ENCODE results near the gene RNF43. TPM values are rescaled to one million over a fixed set of nuclear protein-coding genes. Genes with fewer than 3 reads are reported as not detected.

RNF43 gene
- total and polyA plus RNA-seq, 2 of the 13 experiments (the other 11 are each of a cell fraction or from before 2014, with no cell fraction given) = 31.0 to 53.4 TPM

DNA sequence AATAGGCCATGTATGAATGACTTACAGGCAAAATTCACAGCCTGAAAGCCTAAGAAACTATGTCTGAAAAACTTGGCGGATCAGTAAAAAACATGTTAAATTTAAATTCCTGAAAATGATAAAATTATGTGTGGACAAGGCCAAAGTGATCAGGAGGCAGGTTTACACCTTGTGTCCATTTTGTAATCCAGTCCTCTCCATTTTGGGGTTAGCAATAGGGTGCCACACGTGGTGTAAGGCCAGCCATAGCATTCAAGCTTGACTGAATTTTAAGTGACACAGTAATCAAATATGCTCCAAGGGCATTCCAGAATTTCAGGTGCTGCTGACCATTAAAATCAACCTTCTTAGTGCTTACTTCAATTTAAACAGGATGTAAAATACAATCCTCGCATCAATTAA, 2.7 kb downstream of the RNF43 start:
- Histone ChIP-seq H4K20me1 (ENCODE audit: insufficient read depth, low read length) (peaks cover 1% of the 10 kb centered on the region; the same call in 1 of the 2 replicates), H3K4me1 (ENCODE audit: insufficient read depth, low read length) (peaks cover 44% of the 10 kb centered on the region), H3K4me3 (replicated peaks in 1 of 3; ENCODE audit: insufficient read depth in 1 of 3, low read depth in 2 of 3, low read length in 3 of 3) (peak overlapping the region; percentile 73 to 88 (median 81)), H3K79me2 (ENCODE audit: insufficient read depth, low read length) (peaks cover 78% of the 10 kb centered on the region), H2AFZ (ENCODE audit: low read length) (no peak overlapping the region), H3K4me2 (ENCODE audit: low read depth, low read length) (peak overlapping the region; percentile 87), H3K27me3 (ENCODE audit: control insufficient read depth in 1 of 2, insufficient read depth in 2 of 2, low read length in 2 of 2) (no peaks in the 10 kb centered on the region; a peak in 2 of 5 replicates), H3K9ac (ENCODE audit: insufficient read depth, low read depth, low read length) (peak overlapping the region; percentile 85), H3K9me3 (ENCODE audit: low read length) (no peaks in the 10 kb centered on the region), H3K27ac (ENCODE audit: extremely low read length, insufficient read depth, low read length) (peak overlapping the region; percentile 77), H3K36me3 (replicated peaks in 1 of 2; ENCODE audit: control insufficient read depth in 1 of 2, insufficient read depth in 2 of 2, low read length in 2 of 2) (peaks cover 0 to under 1% of the 10 kb centered on the region in 2 experiments; a peak in 1 of 5 replicates)
- ChIA-PET POLR2A (interaction anchor here (0.8 to 6.1 kb wide), 13 partner anchors 10 to 97 kb away, joined by 4 to 254 read pairs (median 35); partner anchors contain the start of gene SUPT4H1), CTCF (ENCODE audit: low intra/inter-chr PET ratio, low total read pairs) (no interaction called here)
- BruUV-seq (replicated peaks) = no TSS peak
- peak; percentile 77 for DNase-seq (ENCODE audit: low spot score)
- intact Hi-C loops (cut with micrococcal nuclease; ENCODE audit: unreplicated experiment) (loop anchor here (1.0 kb wide), 1 partner anchor 8 kb away; no protein-coding TSS in a partner anchor), in situ Hi-C loops (cut with HindIII; ENCODE audit: extremely low pct_ligation_motif_present, low pct_unique_long_range_greater_than_20kb) (no loop called here)
- 3% methylated on average over 3 of the region's 3 CpGs for WGBS (ENCODE audit: low lambda C conversion rate)
- no peak for ATAC-seq
- FAIRE-seq = no peak
- no peak for TF ChIP-seq NAIF1 (CRISPR knock-in tag; IDR thresholded peaks at IDR 0.05; ENCODE audit: borderline replicate concordance)
- TF ChIP-seq KLF13 (CRISPR knock-in tag; IDR thresholded peaks at IDR 0.05) = no peak
- TF ChIP-seq, protein P1, sequence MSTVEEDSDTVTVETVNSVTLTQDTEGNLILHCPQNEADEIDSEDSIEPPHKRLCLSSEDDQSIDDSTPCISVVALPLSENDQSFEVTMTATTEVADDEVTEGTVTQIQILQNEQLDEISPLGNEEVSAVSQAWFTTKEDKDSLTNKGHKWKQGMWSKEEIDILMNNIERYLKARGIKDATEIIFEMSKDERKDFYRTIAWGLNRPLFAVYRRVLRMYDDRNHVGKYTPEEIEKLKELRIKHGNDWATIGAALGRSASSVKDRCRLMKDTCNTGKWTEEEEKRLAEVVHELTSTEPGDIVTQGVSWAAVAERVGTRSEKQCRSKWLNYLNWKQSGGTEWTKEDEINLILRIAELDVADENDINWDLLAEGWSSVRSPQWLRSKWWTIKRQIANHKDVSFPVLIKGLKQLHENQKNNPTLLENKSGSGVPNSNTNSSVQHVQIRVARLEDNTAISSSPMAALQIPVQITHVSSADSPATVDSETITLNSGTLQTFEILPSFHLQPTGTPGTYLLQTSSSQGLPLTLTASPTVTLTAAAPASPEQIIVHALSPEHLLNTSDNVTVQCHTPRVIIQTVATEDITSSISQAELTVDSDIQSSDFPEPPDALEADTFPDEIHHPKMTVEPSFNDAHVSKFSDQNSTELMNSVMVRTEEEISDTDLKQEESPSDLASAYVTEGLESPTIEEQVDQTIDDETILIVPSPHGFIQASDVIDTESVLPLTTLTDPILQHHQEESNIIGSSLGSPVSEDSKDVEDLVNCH (CRISPR knock-in tag; IDR thresholded peaks at IDR 0.05) = no peak
- no peak for TF ChIP-seq ZNF510 (CRISPR knock-in tag; IDR thresholded peaks at IDR 0.05; ENCODE audit: low read depth)
- TF ChIP-seq, protein P2, sequence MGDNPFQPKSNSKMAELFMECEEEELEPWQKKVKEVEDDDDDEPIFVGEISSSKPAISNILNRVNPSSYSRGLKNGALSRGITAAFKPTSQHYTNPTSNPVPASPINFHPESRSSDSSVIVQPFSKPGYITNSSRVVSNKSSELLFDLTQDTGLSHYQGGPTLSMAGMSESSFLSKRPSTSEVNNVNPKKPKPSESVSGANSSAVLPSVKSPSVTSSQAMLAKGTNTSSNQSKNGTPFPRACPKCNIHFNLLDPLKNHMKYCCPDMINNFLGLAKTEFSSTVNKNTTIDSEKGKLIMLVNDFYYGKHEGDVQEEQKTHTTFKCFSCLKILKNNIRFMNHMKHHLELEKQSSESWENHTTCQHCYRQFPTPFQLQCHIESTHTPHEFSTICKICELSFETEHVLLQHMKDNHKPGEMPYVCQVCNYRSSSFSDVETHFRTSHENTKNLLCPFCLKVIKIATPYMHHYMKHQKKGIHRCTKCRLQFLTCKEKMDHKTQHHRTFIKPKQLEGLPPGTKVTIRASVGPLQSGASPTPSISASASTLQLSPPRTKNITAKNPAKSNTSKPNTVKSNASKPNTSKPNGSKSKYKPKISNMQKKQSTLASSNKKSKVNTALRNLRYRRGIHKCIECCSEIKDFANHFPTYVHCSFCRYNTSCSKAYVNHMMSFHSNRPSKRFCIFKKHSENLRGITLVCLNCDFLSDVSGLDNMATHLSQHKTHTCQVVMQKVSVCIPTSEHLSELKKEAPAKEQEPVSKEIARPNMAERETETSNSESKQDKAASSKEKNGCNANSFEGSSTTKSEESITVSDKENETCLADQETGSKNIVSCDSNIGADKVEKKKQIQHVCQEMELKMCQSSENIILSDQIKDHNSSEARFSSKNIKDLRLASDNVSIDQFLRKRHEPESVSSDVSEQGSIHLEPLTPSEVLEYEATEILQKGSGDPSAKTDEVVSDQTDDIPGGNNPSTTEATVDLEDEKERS (CRISPR knock-in tag; IDR thresholded peaks at IDR 0.05) = no peak
- TF ChIP-seq HIVEP1 (CRISPR knock-in tag; IDR thresholded peaks at IDR 0.05) = no peak
- TF ChIP-seq ZNF709 (CRISPR knock-in tag; IDR thresholded peaks at IDR 0.05) = no peak
- TF ChIP-seq, protein P3, sequence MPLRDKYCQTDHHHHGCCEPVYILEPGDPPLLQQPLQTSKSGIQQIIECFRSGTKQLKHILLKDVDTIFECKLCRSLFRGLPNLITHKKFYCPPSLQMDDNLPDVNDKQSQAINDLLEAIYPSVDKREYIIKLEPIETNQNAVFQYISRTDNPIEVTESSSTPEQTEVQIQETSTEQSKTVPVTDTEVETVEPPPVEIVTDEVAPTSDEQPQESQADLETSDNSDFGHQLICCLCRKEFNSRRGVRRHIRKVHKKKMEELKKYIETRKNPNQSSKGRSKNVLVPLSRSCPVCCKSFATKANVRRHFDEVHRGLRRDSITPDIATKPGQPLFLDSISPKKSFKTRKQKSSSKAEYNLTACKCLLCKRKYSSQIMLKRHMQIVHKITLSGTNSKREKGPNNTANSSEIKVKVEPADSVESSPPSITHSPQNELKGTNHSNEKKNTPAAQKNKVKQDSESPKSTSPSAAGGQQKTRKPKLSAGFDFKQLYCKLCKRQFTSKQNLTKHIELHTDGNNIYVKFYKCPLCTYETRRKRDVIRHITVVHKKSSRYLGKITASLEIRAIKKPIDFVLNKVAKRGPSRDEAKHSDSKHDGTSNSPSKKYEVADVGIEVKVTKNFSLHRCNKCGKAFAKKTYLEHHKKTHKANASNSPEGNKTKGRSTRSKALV (CRISPR knock-in tag; IDR thresholded peaks at IDR 0.05) = no peak
- no peak for TF ChIP-seq SAFB2 (CRISPR knock-in tag; IDR thresholded peaks at IDR 0.05; ENCODE audit: borderline replicate concordance, low read depth)
- 0 out of 2 replicates have a peak, but pooled peaks have one; percentile 22 for TF ChIP-seq RARA (CRISPR knock-in tag; IDR thresholded peaks at IDR 0.05)
- TF ChIP-seq ZNF605 (CRISPR knock-in tag; IDR thresholded peaks at IDR 0.05) = no peak
- 0 out of 2 replicates have a peak, but pooled peaks have one; percentile 22 for TF ChIP-seq SMAD3 (CRISPR knock-in tag; IDR thresholded peaks at IDR 0.05)
- TF ChIP-seq CEBPG (CRISPR knock-in tag; IDR thresholded peaks at IDR 0.05) = no peak
- TF ChIP-seq, protein P4, sequence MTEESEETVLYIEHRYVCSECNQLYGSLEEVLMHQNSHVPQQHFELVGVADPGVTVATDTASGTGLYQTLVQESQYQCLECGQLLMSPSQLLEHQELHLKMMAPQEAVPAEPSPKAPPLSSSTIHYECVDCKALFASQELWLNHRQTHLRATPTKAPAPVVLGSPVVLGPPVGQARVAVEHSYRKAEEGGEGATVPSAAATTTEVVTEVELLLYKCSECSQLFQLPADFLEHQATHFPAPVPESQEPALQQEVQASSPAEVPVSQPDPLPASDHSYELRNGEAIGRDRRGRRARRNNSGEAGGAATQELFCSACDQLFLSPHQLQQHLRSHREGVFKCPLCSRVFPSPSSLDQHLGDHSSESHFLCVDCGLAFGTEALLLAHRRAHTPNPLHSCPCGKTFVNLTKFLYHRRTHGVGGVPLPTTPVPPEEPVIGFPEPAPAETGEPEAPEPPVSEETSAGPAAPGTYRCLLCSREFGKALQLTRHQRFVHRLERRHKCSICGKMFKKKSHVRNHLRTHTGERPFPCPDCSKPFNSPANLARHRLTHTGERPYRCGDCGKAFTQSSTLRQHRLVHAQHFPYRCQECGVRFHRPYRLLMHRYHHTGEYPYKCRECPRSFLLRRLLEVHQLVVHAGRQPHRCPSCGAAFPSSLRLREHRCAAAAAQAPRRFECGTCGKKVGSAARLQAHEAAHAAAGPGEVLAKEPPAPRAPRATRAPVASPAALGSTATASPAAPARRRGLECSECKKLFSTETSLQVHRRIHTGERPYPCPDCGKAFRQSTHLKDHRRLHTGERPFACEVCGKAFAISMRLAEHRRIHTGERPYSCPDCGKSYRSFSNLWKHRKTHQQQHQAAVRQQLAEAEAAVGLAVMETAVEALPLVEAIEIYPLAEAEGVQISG (CRISPR knock-in tag; IDR thresholded peaks at IDR 0.05) = no peak
- TF ChIP-seq POLR2A (IDR thresholded peaks at IDR 0.05; ENCODE audit: insufficient read depth in 1 of 2, low read depth in 2 of 2, low read length in 2 of 2) = peak; percentile 38 to 41; a peak in 2 of 4 replicates
